K562 (cell line): Measurements from ENCODE around the gene SYNE1. TPM values are rescaled to one million over a fixed set of nuclear protein-coding genes. Genes with fewer than 3 reads are reported as not detected.

Experiments used
- ATAC-seq: fragments of 200-7000 bp; cut with Tn5 transposase; 3 replicates; pipeline ENCODE4 v1.9.1; 2020; ENCODE audit warnings: moderate library complexity
- BruUV-seq: library from RNA; stranded (reverse); fragments of 400-500 nt; replicated peaks from 2 replicates; lab custom pipeline; 2021; lab: Mats Ljungman, UMichigan
- CTCF ChIA-PET: fragments of 300-600 bp; formaldehyde crosslinking; extraction: SDS; loops from one replicate; lab custom pipeline; 2021; ENCODE audit warnings: low intra/inter-chr PET ratio; lab: Yijun Ruan, JAX
- POLR2A ChIA-PET: fragments of 300-600, 350-650 bp; sonication (Branson Sonifier 250); formaldehyde crosslinking; extraction: SDS; loops from one replicate; lab custom pipeline; 2021; ENCODE audit warnings: antibody characterized with exemption, inconsistent platforms; lab: Yijun Ruan, JAX
- DNase-seq, 4 experiments: peaks; one replicate each; pipeline versions ENCODE4 v3.0.0 to v3.0.0-alpha.2; 2011 to 2018; ENCODE audit warnings: low spot score in 3 of 4, mixed read lengths in 3 of 4; ENCODE audit errors: extremely low read depth in 1 of 4
- FAIRE-seq: peaks from 2 replicates; lab custom pipeline; 2011; peaks lifted over from hg19 to GRCh38; lab: Jason Lieb, UNC
- H2AFZ ChIP-seq: 2 replicates; pipeline ENCODE4 v1.6.0; 2011; ENCODE audit warnings: low read depth, low read length, control low read depth, inconsistent platforms
- H3K27ac ChIP-seq: fragments of 200-600 bp; 3 replicates; pipeline ENCODE4 v1.8.0; 2011; ENCODE audit warnings: low read depth, mild to moderate bottlenecking, control low read depth, inconsistent platforms, low read length, moderate library complexity, mixed read lengths; ENCODE audit errors: extremely low read depth
- H3K27me3 ChIP-seq, 2 experiments: fragments of 300-600 bp in 1 of 2; 2 replicates in 1 of 2; 3 replicates in 1 of 2; pipeline versions ENCODE4 v1.6.0 to v1.8.0; 2011; ENCODE audit warnings: inconsistent platforms in 2 of 2, low read length in 2 of 2, mild to moderate bottlenecking in 1 of 2, mixed read lengths in 1 of 2, moderate library complexity in 1 of 2; ENCODE audit not compliant: control insufficient read depth in 2 of 2, insufficient read depth in 2 of 2
- H3K36me3 ChIP-seq: fragments of 300-600 bp; 3 replicates; pipeline ENCODE4 v1.8.0; 2011; ENCODE audit warnings: mild to moderate bottlenecking, low read length, inconsistent platforms; ENCODE audit not compliant: control insufficient read depth, insufficient read depth
- H3K4me1 ChIP-seq, 2 experiments: fragments of 200-600 bp in 1 of 2; replicated peaks in 1 of 2; 2 replicates in 1 of 2; 3 replicates in 1 of 2; pipeline versions ENCODE4 v1.5.1 to v1.8.0; 2011; ENCODE audit warnings: inconsistent platforms in 2 of 2, low read length in 2 of 2, mild to moderate bottlenecking in 1 of 2, mixed read lengths in 1 of 2, moderate library complexity in 1 of 2; ENCODE audit not compliant: control insufficient read depth in 2 of 2, insufficient read depth in 2 of 2
- H3K4me2 ChIP-seq: 2 replicates; pipeline ENCODE4 v1.6.1; 2011; ENCODE audit warnings: low read length, control low read depth, inconsistent platforms, mixed read lengths; ENCODE audit not compliant: insufficient read depth
- H3K4me3 ChIP-seq: fragments of 200-600 bp; sonication (generic), shearing (Covaris generic); 2 replicates; pipeline ENCODE4 v1.5.1; 2016; ENCODE audit warnings: control low read depth, inconsistent platforms
- H3K79me2 ChIP-seq: fragments of 200-600 bp; 3 replicates; pipeline ENCODE4 v1.8.0; 2011; ENCODE audit warnings: low read length, inconsistent platforms; ENCODE audit not compliant: control insufficient read depth, insufficient read depth
- H3K9ac ChIP-seq, 2 experiments: 2 replicates each; pipeline versions ENCODE4 v1.6.0 to v1.6.1; 2011; ENCODE audit warnings: low read depth in 2 of 2, low read length in 2 of 2, control low read depth in 1 of 2, inconsistent platforms in 1 of 2, mild to moderate bottlenecking in 1 of 2, mixed read lengths in 1 of 2; ENCODE audit not compliant: insufficient read depth in 1 of 2
- H3K9me1 ChIP-seq: one replicate; pipeline ENCODE4 v1.6.0; 2011; ENCODE audit warnings: inconsistent platforms, mild to moderate bottlenecking, low read length, moderate library complexity; ENCODE audit not compliant: control insufficient read depth, insufficient read depth
- H3K9me3 ChIP-seq: replicated peaks from 2 replicates; pipeline ENCODE4 v1.5.1; 2011; ENCODE audit warnings: low read depth, low read length, inconsistent platforms; ENCODE audit not compliant: control insufficient read depth, insufficient read depth
- H4K20me1 ChIP-seq: replicated peaks from 2 replicates; pipeline ENCODE4 v1.6.1; 2011; ENCODE audit warnings: low read length, inconsistent platforms, mixed read lengths; ENCODE audit not compliant: control insufficient read depth, insufficient read depth
- NRF1 ChIP-seq, 2 experiments: fragments of 450-650 bp; IDR thresholded peaks in 1 of 2; conservative IDR thresholded peaks in 1 of 2; 2 replicates each; pipeline ENCODE4 v1.6.1; 2014; ENCODE audit warnings: mild to moderate bottlenecking in 2 of 2
- RB1 ChIP-seq: fragments of 450-650 bp; IDR thresholded peaks from 2 replicates; pipeline ENCODE4 v1.6.1; 2017; ENCODE audit warnings: low read depth, mild to moderate bottlenecking
- SRSF1 ChIP-seq: fragments of 200-400 bp; formaldehyde crosslinking; IDR thresholded peaks from 2 replicates; pipeline ENCODE4 v1.6.1; 2017; ENCODE audit warnings: mild to moderate bottlenecking, low read depth, low read length, moderate library complexity
- TSHZ1 ChIP-seq: fragments of 250-450 bp; sonication (Bioruptor Pico); IDR thresholded peaks from 2 replicates; pipeline ENCODE4 v1.4.0; 2020; ENCODE audit warnings: mild to moderate bottlenecking, moderate library complexity
- ZNF146 ChIP-seq: IDR thresholded peaks from one replicate; pipeline ENCODE4 v1.6.1; 2018; ENCODE audit warnings: missing compliant biosample characterization; ENCODE audit not compliant: unreplicated experiment
- WGBS: fragments of 100-300 bp; shearing (Covaris generic); methylation state at CpG from one replicate; pipeline ENCODE4 v1.1.6; 2016; ENCODE audit warnings: low coverage, mixed read lengths; ENCODE audit not compliant: insufficient coverage; ENCODE audit errors: missing lambda C conversion rate; 5-methylcytosine and 5-hydroxymethylcytosine counted together
- in situ Hi-C: fragments of 300-500 bp; cut with MboI; formaldehyde crosslinking; loops from 4 replicates; pipeline ENCODE4 v1.15.0; 2018; ENCODE audit warnings: inconsistent platforms, mixed read lengths
- intact Hi-C: fragments of 100-400 bp; cut with micrococcal nuclease; formaldehyde crosslinking; loops from 2 replicates; pipeline ENCODE4 v1.14.2; 2022
- polyA plus RNA-seq, 8 experiments: library from polyadenylated mRNA; depleted of rRNA in 4 of 8; stranded (reverse) in 5 of 8; unstranded in 3 of 8; fragments of >200 nt; fragmentation: Nextera tagmentation in 2 of 8; fragmentation: Illumina TruSeq in 1 of 8; extraction: Ambion mirVana in 2 of 8; extraction: Trizol in 1 of 8; gene quantifications; 2 replicates each; pipeline versions ENCODE4 v1.2.1 to v1.2.3, GENCODE V29; 2011 to 2014; ENCODE audit warnings: inconsistent platforms in 1 of 8, missing spikeins in 1 of 8
- total RNA-seq, 7 experiments: library from RNA; depleted of rRNA in 6 of 7; stranded (reverse); fragments of >200 nt in 6 of 7; fragmentation: Illumina TruSeq in 2 of 7; extraction: Trizol in 2 of 7; gene quantifications; 2 replicates each; pipeline versions ENCODE4 v1.2.1 to v1.2.3, GENCODE V29; 2011 to 2021; ENCODE audit warnings: low replicate concordance in 1 of 7
- TF ChIP-seq, protein P1 (sequence below): fragments of 250-450 bp; sonication (Bioruptor Pico); IDR thresholded peaks from 2 replicates; pipeline ENCODE4 v1.5.0; 2021; ENCODE audit warnings: mild to moderate bottlenecking, borderline replicate concordance

The SYNE1 gene
- total and polyA plus RNA-seq, 9 of the 15 experiments (the other 6 are each of a cell fraction or from before 2014, with no cell fraction given) = under 0.01 to 0.42 (median 0.08) TPM; not detected in 1

GRCh38 chr6:152273638-152274037, 363.5 kb downstream of the SYNE1 start:
- in situ Hi-C loops = no loop called here
- TF ChIP-seq NRF1 (conservative IDR thresholded peaks at IDR 0.05 in 1 of 2, IDR thresholded peaks at IDR 0.05 in 1 of 2) (no peak), RB1 (no peak), TSHZ1 (CRISPR knock-in tag) (no peak), SRSF1 (no peak), ZNF146 (CRISPR knock-in tag) (no peak)
- TF ChIP-seq, protein P1, sequence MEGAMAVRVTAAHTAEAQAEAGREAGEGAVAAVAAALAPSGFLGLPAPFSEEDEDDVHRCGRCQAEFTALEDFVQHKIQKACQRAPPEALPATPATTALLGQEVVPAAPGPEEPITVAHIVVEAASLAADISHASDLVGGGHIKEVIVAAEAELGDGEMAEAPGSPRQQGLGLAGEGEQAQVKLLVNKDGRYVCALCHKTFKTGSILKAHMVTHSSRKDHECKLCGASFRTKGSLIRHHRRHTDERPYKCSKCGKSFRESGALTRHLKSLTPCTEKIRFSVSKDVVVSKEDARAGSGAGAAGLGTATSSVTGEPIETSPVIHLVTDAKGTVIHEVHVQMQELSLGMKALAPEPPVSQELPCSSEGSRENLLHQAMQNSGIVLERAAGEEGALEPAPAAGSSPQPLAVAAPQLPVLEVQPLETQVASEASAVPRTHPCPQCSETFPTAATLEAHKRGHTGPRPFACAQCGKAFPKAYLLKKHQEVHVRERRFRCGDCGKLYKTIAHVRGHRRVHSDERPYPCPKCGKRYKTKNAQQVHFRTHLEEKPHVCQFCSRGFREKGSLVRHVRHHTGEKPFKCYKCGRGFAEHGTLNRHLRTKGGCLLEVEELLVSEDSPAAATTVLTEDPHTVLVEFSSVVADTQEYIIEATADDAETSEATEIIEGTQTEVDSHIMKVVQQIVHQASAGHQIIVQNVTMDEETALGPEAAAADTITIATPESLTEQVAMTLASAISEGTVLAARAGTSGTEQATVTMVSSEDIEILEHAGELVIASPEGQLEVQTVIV (CRISPR knock-in tag) = no peak

More at GRCh38 chr6:152273638-152274037, 363.5 kb downstream of the SYNE1 start:
- Histone ChIP-seq H2AFZ (no peak overlapping the region), H3K9me1 (no peaks in the 10 kb centered on the region), H3K79me2 (no peaks in the 10 kb centered on the region), H3K4me1 (no peaks in the 10 kb centered on the region), H3K9me3 (no peaks in the 10 kb centered on the region), H3K27ac (no peak overlapping the region), H3K4me2 (no peak overlapping the region), H3K9ac (no peak overlapping the region), H3K27me3 (peaks cover 0 to 4% of the 10 kb centered on the region in 2 experiments; a peak in 1 of 5 replicates), H3K36me3 (no peaks in the 10 kb centered on the region), H3K4me3 (no peak overlapping the region), H4K20me1 (no peaks in the 10 kb centered on the region)
- CTCF ChIA-PET = no interaction called here
- FAIRE-seq = no peak
- POLR2A ChIA-PET = no interaction called here
- 2% methylated on average over 4 of the region's 4 CpGs for WGBS
- no peak for ATAC-seq
- no TSS peak for BruUV-seq
- intact Hi-C loops = loop anchor here (10.0 kb wide), 1 partner anchor 671 kb away; no protein-coding TSS in a partner anchor
- DNase-seq = no peak
